ENCODE data around the gene EPAS1. TPM values are rescaled to one million over a fixed set of nuclear protein-coding genes. Genes with fewer than 3 reads are reported as not detected.

The EPAS1 gene
- 20.7 and 24.0 TPM in 2 replicates for total RNA-seq (2014; rRNA removed; shearing (Covaris generic))

DNA sequence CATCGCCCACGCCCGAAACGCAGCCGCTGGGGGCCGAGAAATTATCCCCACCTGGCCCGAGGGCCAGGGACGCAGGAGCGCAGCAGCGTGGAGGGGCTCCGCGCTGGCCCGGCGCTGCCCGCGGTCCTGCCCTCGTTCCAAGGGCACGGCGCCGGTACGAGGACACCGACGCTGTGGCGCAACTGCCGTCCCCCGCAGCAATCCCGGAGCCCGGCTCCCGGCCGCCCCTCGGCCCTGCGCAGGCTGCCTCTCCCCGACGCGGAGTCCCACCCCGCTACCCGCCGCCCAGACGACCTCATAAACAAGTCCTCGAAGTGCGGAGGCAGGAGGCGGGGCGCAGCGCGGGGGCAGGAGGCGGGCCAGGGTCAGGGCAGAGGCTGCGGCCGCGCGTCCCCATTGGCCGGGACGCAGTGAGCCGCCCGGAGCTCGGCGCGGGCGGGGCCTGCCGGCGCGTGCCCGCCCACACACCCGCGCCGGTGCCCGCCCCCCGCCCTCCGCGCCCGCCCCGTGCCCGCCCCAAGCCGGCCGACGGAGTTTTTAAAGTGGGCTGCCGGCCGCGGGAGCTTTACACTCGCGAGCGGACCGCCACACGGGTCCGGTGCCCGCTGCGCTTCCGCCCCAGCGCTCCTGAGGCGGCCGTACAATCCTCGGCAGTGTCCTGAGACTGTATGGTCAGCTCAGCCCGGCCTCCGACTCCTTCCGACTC is at the start of gene EPAS1:
Gene EPAS1 (plus strand): TSS at position 568 of the 706 bp plus-strand sequence. CDS start 505 bp downstream, outside the sequence.
- peak; percentile 81 for DNase-seq (ENCODE audit: low spot score)

DNA sequence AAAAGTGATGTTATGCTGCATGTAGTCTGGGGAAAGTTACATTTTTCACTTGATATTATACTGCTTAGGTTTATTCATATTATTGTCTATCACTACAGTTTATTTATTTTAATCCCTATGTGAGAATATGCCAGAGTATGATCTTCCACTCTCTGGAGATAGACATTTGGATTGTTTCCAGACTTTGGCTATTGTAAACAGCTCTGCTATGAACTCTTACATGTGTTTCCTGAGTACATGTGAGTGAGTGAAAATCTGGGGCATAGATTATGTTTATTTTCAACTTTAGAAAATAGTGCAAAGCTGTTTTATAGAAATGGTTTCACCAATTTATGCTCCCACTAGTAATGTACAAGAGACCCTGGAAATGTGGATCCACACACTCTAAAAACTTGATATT is 49.0 kb upstream of the EPAS1 start:
- DNase-seq (ENCODE audit: low spot score), result no peak

GRCh38 chr2:46249654-46250053 is 47.6 kb upstream of the EPAS1 start:
- no peak for DNase-seq (ENCODE audit: low spot score)

DNA sequence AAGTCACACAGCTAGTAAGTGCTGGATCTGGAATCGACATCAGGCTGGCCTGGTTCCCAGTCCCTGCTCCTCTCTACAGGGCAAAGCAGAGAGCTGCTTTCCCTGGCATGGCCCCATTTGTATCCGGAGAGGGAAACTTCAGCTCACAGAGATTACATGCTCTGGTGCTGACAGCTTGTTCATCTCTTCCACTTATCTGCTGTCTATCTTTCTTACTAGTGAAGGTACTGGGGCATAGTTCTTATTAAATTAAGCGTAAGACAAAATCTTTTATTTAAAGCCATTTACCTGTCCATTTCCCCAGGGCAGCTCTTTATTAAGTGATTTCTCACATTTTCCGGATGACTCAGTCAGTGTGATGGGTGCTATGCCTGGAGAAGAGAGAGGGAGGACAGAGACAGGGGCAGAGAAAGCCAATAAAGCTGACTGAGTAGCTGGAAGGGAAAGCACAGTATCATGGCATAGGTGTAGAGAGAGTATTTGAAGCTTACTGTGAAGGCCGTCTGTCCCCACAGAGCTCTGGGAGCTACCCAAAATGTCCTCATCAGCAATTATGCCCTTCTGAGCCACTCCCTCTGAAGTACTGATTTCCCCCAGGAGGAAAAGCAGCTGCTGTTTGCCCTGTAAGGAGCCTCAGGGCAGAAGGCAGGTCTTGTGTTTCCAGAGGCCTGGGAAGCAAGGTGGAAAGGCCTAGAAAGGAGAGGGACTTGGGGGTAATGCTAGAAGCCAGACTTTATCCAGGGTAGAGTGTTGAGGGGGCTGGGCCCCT is 44.1 kb upstream of the EPAS1 start:
- no peak for DNase-seq (ENCODE audit: low spot score)

GRCh38 chr2:46254474-46254873 is 42.7 kb upstream of the EPAS1 start:
- no peak for DNase-seq (ENCODE audit: low spot score)

- DNase-seq (ENCODE audit: low spot score), result no peak
These were observed 40.6 kb upstream of the EPAS1 start for GRCh38 chr2:46256563-46257142.

GRCh38 chr2:46257476-46257875 is 39.7 kb upstream of the EPAS1 start:
- no peak for DNase-seq (ENCODE audit: low spot score)

- no peak for DNase-seq (ENCODE audit: low spot score)
These were observed 39.2 kb upstream of the EPAS1 start for GRCh38 chr2:46257980-46258379.

DNA sequence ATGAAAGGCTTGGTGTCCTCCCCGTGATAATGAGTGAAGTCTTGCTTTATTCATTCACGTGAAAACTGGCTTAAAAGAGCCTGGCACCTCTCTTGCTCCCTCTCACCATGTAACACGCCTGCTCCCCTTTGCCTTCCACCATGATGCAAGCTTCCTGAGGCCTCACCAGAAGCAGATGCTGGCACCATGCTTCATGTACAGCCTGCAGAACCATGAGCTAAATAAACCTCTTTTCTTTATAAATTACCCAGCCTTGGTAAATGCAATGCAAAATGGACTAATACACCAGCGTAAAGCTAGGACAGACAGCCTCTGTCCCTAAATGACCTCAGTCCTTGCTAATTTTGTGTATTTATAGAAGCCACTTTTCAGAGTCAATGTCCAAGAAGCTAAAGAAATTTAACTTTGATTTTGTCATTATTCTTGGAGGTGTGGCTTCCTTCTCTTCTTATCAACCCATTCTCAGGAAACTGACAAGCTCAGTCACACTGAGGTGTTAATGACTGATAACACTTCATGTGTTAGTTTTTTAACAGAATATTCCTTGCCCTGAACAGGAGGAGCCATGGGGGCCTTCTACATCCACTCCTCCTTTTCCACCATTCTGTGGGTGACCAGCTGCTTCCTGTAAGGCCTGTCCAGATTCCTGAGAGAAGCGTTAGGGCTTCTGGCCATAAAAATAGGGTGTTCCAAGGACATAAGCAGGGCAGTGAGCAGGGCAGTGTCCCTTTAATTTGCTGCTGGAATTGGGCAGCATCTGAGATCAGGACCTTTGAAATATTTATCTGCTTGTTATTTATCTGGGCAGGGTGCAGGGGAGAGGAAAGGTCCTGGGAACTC is 38.0 kb upstream of the EPAS1 start:
- DNase-seq (ENCODE audit: low spot score), result no peak

DNA sequence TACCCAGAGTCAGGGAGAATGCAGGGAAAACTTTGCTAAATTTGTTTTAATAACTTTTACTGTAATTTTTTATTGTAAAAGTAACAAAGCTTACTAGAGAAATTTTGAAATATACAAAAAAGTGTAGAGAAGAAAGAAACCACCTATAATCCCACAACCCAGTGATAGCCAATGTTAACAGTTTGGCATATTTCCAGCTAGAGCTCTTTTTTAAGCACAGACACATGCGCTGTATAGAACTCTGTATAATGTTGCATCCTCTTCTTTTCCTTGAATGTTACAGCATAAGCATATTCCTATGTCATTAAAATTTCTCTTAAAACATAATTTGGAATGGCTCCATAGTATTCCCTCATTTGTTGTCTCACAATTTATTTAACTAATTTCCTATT is 37.4 kb upstream of the EPAS1 start:
- DNase-seq (ENCODE audit: low spot score), result no peak

- no peak for DNase-seq (ENCODE audit: low spot score)
These were observed 36.9 kb upstream of the EPAS1 start for GRCh38 chr2:46260305-46260704.

DNA sequence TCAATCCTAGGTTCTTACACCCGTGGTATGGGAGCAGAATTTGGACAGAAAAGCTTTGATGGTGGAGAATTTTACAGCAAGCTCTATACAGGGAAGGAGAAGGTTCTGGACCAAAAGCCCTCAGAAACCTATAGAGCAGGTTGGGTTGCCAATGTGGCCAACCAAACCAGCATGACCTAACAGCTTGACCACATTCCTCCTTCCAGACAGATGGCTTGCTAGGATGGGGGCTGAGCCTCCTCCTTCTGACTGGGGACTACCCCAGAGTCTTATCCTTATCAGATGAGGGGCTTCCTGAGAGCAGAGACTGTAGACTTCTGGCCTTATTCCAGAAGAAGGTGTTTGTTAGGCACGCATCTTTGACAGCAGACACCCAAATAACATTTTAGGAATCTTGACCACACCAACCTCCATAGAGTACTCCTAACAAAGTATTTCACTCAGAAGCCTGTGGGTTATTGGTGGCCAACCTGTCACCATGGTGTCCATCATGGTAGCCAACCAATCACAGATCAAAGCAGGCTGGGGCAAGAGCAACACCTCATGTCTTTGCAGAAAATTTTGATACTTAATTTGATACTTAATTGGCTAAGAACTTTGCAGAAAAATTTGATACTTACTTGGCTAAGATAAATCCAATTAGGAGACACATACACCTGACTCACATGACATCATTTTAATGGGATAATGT is 34.8 kb upstream of the EPAS1 start:
- no peak for DNase-seq (ENCODE audit: low spot score)

DNA sequence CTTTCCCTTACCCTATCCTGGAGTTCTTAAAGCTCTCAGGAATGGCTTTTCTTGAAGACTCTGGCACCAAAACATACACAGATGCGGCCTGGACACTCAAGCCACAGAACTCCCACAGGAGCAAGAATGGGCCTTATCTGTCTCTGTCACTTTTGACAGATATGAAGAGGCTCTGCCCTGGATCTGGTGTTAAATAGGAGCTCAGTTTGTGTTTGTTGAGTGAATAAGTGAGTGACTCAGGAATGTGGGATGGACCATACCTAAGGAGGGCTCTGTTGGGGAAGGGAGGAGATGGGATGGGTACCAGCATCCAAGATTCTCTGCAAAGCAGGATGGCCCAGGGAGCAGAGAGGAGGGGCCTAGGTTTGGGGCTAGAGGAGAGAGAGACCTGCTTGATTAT is 33.9 kb upstream of the EPAS1 start:
- DNase-seq (ENCODE audit: low spot score), result no peak

DNA sequence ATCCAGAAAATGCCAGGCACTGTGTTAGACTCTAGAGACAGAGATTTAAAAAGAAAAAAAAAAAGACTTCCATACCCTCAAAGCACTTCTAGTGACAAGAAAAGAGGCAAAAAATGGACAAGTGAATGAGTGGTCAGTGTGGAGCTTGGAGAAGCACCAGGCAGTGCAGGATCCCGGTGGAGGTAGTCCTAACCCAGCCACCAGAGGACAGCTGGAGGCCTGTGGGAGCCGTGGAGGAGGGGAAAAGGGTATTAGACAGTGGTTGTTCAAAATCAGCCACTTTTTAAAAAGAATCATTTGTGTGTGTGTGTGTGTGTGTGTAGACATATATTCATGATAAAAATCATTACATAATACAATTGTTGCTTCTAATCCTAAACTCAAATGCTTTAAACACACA is 32.8 kb upstream of the EPAS1 start:
- DNase-seq (ENCODE audit: low spot score), result no peak

DNA sequence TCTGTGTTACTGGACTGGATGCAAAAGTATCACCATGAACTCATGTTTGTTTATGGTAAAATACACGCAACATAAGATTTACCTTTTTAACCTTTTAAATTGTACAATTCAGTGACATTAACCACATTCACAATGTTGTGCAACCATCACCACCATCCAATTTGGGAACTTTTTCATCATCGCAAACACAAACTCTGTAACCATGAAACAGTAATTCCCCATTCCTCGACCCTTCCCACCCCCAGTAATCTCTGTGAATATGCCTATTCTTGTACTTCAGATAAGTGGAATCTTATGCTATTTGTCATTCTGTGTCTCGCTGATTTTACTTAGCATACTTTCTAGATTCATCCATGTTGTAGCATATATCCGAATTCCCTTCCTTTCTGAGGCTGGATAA is 31.1 kb upstream of the EPAS1 start:
- DNase-seq (ENCODE audit: low spot score), result no peak

DNA sequence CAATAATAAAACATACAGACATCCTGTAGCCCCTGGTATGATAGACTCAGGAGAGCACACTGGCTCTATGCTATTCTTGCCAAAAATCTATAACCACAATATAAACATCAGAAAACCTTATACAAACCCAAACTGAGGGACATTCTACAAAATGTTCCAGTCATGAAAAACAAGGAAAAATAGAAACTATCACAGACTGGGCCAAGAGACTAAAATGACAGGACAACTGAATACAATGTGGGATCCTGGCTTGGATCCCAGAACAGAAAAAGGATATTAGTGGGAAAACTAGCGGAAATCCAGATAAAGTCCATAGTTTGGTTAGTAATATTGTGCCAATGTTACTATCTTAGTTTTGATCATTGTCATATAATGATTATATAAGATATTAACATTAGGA is 29.6 kb upstream of the EPAS1 start:
- DNase-seq (ENCODE audit: low spot score), result no peak

- no peak for DNase-seq (ENCODE audit: low spot score)
These were observed 29.0 kb upstream of the EPAS1 start for GRCh38 chr2:46268196-46268595.

DNA sequence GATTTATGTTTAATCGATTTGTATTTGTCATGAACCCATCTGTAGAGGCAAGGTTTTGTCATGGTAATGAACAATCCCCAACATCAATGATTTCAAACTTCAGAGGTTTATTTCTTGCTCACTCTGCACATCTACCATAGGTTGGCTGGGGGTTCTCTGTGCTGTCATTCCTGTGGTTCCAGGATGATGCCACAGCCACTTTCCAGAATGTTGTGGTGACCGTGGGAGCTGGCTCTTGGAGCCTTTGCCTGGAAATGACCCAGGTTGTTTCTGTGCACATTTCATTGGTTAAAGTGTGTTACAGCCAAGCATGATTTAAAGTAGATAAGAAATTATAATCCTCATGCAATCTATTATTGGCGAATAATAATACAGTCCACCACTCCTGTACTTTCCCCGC is 28.2 kb upstream of the EPAS1 start:
- no peak for DNase-seq (ENCODE audit: low spot score)

DNA sequence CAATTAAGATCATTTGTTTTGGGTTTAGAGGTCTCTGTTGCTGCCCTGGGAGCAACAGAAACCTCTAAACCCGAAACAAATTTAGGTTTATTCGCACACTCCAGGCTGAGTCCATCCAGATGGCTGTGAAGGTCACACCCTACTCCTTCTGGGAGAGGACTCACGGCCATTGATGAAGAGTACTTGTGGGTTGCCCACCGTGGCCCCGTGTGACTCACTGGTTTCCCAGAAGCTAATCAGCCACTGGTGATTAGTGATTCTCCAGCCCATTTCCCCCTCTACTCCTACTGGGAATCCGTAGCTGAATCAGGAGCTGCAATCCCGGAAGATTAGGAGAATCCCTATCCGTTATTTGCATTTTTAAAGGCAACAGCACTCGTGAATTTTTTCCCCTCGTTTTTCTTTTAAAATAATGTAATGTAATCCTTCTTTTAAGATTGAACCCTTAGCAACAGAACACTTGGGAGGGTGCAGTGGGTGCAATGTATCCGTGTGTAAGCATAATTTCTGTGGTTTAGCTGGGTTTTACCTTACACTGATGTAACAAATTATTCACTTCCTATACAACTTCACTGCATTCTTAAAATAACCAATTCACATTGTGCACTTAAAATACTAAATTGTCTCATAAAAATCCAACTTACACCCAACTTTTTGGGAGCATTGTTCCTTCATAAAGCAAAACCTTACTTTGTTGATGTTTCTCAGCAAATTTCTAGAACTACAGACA is 27.5 kb upstream of the EPAS1 start:
- DNase-seq (ENCODE audit: low spot score), result no peak

- no peak for DNase-seq (ENCODE audit: low spot score)
These were observed 26.8 kb upstream of the EPAS1 start for GRCh38 chr2:46270384-46270783.

Data from HT-29 (cell line).